Measurements from ENCODE around the gene SNX13.

SNX13 gene

DNA sequence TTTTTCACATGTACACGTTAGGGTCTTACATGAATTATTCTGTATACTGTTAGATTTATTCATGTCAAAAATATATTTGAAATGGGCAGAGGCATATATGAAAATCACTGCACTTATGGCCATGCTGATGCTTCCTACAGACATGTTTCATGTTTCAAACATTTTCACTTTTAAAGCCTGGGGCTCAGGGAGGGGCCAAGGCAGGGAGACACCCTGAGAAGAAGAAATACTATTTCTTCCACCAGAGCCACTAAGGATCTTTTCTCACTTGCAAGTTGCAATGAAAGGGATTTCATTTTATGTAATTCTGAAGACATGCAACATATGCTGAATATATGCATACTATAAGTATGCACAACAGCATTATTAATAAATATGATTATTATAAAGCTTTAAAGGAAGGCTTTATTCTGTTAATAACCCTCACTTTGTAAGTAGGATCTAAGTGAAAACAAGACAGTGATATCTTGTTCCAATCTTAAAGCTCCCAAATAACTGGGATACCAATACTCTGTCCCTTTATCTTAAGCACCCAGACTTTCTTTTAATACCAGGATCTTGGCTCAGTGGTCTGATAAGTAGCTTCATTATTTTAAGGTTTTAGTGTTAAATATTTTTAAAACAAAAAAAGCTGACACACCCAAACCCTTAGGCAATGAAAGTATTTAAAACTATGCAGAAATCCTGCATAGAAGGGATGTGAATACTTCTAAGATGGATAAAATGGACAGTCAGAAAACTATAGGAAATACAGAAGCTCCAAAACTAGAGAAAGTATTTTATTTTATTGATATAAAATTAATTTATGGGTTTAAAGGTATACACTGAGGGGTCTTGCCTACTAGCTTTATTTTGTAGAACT, 148.0 kb downstream of the SNX13 start:
- FAIRE-seq (no peak), DNase-seq (ENCODE audit: insufficient read length, low spot score) (no peak)

DNA sequence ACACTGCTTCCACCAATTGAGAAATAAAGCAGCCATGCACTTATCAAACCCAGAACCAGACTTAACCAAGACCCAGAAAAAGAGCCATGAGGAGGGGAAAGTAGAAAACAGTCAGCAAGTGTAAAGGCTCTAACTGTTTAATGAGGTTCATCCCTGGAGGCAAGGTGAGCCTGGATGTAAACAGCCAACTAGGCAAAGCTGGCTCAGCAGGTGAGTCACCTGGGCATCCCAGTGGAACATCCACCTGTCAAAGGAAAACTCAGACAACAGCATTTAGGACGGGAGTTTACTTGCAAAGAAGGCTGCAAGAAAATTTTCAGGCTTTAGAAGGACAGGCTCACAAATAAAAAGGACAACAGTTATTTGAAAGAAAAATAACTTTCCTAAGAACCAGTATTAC, 153.0 kb downstream of the SNX13 start:
- FAIRE-seq (no peak), DNase-seq (ENCODE audit: insufficient read length, low spot score) (no peak)

DNA sequence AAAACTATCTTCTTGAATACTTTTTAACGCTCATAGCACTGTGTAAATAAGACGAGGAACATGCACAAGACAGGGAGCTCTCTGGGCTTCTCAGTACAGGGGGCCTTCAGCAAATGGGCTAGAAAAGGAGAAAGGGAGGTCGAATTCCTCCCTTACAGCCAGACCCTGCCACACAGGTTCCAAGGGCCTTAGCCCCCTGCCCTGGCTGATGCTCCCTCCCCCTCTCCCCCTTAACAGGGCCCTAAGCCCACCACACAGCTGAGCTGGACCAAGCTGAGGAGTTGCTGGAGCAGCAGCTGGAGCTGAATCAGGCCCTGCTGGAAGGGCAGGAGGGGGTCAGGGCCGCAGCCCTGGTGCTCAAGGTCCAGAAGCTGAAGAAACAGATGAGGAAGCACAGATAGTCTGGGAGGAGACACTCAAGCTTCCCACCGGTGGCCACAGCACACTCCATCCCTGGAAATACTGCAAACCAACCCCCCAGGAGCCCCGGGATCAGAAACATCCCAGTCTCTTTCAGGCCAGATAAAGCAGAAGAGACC, 153.9 kb downstream of the SNX13 start:
- DNase-seq (ENCODE audit: insufficient read length, low spot score) (no peak), FAIRE-seq (no peak)

DNA sequence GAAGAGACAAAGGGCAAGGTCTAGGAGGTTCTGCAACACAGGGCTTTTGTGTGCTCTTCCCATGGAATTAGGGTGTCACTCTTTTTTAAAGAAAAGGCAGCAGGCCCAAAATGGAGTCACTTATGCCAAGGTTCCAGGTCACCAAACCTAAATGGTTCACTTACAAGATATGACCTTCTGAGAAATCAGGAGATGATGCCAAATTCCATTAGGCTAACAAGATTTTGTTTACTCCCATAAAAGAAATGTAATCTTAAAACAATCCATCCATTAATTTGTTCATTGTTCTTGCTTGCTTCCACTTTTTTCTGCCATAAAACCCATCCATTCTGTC, 158.1 kb downstream of the SNX13 start:
- no peak for DNase-seq (ENCODE audit: insufficient read length, low spot score)
- FAIRE-seq: no peak

DNA sequence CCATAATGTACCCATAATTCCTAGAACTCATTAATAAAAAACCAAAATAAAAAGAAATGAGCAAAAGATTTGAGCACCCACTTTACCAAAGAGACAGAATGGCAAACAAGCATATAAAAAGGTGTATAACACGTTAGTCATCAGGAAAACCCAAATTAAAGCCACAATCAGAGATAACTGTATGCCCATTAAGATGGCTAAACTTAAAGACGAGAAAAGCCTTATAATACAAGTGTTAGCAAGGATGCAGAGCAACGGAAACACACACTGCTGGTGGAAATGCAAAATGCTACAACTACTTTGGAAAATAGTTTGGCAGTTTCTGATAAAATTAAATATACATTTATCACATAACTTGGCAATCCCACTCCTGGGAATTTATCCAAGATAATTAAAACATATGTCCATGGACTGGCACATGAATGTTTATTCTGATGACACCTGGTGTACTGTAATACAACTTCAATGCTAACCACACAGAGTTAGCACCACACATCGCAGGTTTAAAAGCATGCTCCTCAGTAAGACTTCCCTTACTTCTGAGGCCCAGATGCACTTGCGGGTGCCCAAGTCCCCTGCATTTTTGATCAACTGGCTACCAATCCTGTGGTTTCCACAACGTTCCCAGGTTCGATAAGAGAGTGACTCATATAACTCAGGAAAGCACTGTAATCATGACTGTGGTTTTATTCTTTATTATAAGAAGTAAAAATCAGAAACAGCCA, 158.6 kb downstream of the SNX13 start:
- DNase-seq (ENCODE audit: insufficient read length, low spot score) (no peak), FAIRE-seq (no peak)

DNA sequence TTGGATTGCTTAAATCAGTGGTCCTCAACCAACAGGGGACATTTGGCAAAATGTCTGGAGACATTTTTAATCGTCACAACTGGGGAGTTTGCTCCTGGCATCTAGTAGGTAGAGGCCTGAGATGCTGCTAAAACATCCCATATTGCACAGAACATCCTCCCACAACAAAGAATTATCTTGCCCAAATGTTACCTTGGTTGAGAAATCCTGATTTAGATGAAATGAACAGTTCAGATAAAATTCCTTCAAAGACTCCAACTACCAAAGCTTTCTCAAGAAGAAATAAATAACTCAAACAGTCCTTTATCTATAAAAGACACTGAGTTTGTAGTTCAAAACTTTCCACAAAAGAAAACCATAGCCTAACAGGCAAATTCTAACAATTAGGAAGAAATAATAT, 160.9 kb downstream of the SNX13 start:
- no peak for FAIRE-seq

DNA sequence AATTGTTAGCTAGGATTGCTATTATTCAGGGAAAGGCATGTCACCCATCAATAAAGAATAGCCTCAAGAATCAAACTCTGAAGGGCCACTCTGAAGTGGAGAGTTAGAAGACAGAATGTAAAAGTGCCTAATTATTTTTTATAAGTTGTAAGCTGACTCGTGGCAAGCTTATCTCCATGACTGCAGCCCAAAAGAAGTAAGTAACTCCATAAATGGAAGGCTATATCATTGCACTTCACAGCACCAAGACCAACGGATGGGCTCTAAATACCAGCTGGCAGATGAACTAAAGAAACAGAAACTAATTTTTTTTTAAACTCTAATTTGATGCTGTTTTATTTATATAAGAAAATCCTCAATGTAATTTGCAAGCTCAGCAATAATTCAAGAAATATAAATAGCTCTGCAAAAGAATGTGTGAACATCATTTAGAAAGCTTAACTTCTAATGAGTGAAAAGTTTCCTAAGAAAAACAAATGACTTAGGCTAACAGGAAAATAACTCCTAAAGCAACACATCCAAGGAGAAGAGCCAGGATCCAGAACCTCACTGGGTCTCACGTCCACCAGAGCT, 165.5 kb downstream of the SNX13 start:
- FAIRE-seq (no peak), DNase-seq (ENCODE audit: insufficient read length, low spot score) (no peak)

More for the DNA sequence above, 160.9 kb downstream of the SNX13 start:
- DNase-seq (ENCODE audit: insufficient read length, low spot score): no peak

DNA sequence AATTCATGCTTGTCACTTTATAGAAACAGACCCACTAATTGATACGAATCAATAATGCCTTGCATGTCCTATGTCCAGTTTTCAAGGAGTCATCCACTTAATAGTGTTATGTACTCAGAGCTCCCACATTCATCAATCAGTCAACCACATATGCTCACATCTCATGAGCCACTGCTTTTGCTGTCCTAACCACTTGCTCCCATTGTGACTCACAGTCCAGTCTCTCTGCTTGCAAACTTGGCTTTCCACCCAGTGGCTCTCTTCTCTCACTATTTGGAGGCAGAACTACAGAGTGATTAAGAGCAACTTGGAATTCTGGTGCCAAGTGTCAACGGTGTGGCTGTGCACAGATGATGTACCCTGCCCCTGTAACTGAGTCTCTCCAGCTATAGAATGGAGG, 166.0 kb downstream of the SNX13 start:
- DNase-seq (ENCODE audit: insufficient read length, low spot score) (no peak), FAIRE-seq (no peak)

DNA sequence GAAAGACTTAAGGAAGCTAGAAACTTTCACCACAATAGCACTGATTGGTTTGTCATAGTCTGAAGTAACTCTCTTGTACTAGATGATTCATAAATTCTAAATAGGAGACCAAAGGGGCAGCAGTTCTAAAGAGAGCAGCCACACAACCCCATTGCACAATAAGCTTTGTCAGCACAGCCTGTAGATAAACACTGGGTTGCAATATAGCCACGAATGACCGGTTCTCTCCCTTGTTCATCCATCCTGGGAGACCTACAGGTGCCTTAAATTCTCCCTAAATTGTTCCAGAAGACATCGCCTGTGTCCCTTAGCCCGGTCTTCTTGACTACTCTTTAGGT, 167.0 kb downstream of the SNX13 start:
- DNase-seq (ENCODE audit: insufficient read length, low spot score) (no peak), FAIRE-seq (no peak)

DNA sequence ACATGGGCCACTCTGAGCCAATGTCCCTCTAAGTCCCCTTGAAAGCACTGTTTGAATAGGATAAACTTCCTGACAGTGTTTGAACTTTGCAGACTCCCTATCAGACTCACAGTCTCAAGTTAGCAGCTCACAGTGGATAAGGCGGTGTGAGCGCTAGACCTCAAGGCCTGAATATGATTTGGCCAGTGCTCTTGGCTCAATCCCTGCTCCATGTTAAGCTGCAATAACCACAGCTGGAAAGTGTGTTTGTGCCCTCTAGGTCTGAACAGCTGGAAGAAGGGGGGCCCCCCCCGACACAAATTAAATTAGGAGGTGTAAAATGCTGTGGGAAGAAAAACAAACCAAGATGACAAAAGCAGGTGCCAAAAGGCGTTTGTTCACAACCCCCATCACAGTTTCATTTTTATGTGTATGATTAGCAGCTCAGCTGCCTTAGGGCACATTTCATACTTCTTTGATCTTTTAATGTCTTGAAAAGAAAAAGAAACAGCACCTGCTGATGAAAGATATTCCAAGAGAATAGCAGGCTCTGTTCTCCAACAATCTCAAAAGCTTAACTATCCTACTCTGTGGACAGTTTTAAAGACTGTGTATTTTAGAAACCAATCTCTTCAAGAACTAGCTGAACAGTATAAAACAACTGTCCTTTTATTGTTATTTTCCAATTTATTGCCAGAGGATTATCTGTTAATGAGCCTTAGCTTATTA, 167.6 kb downstream of the SNX13 start:
- FAIRE-seq (no peak), DNase-seq (ENCODE audit: insufficient read length, low spot score) (no peak)

DNA sequence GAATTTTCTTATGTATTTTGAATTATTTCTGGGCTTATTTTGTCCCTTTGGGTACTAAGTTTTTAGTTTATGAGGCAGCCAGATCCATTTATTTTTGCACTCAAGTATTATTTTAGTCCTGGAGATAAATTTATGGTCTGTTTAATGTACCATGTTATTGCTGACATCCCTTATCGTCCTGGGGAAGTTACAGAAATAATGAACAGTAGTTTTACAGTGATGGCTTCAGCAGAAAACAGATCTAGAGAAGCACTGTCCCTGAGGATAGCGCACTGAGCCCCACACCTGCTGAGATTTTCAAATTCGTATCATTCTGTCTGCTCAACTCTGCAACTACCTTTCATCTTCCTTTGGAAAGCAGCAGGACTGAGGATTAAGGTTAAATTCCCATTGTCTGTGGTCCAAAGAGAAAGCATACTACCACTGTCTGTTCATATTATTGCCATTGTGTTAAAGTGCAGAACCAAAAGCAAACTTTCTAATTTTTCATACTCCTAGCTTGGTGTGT, 168.3 kb downstream of the SNX13 start:
- FAIRE-seq (no peak), DNase-seq (ENCODE audit: insufficient read length, low spot score) (no peak)

DNA sequence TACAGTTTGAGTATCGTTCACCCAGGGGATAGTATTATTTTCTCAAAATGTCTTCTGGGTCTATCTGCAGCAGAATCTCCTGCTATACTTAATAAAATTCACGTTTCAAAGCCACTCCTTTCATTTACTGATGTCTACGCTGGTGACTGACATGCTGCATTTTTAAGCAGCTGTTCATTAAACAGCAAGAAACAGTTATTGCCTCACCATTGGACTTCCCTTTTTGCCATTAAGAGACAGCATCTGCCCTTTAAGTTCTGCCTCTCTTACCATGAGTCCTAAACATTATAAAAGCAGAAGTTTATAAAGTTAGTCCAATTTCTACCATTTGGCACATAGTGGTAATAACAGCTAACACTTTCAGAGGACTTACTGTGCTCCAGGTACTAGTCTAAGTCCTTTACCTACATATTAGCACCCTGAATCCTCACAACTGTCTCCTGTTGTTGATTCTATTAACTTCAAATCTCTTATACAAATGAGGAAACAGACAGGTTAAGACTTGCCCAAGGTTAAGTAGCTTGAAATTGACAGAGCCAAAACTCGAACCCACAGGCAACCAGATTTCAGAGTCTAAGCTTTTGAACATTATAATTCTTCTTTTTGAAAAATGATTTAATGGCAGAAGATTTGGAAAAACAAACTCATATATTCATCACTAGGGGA, 169.5 kb downstream of the SNX13 start:
- no peak for DNase-seq (ENCODE audit: insufficient read length, low spot score)

DNA sequence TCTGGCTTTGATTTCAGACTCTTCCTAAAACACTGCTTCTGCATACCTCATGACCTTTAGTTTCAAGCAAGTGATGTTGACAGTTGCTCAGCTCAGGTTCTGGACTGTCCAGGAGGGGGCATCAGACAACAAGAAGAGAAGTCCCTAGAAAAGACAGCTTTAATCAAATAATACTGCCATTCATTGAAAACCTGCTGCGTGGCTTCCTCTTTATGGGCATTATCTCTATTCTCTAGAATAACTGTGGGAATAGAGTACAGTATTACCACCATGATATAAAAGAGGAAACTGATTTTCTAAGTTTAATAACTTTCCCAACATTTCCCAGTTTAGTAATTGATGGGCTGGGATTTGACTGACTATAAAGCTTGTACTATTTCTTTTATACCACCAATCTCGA, 170.4 kb downstream of the SNX13 start:
- FAIRE-seq (no peak), DNase-seq (ENCODE audit: insufficient read length, low spot score) (peak; percentile 42)

More for the DNA sequence above, 169.5 kb downstream of the SNX13 start:
- no peak for FAIRE-seq

DNA sequence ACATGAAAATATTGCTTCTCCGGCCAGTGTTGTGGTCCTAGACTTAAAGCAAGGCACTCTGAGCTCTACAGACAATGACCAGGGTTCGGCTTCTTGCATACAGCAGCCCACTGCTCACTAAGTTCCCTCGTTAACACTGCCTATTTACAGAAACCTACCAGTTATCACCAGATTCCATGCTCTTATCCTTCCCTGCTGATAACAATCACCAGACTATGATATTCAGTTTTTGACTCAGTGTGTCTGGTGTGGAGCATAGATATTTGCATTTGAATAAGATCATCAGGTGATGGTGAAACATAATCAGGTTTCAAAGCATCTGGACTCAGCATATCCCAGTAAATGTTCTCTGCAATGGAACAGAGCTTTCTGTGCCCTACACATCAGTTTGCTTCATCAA, 182.3 kb downstream of the SNX13 start:
- FAIRE-seq: no peak

DNA sequence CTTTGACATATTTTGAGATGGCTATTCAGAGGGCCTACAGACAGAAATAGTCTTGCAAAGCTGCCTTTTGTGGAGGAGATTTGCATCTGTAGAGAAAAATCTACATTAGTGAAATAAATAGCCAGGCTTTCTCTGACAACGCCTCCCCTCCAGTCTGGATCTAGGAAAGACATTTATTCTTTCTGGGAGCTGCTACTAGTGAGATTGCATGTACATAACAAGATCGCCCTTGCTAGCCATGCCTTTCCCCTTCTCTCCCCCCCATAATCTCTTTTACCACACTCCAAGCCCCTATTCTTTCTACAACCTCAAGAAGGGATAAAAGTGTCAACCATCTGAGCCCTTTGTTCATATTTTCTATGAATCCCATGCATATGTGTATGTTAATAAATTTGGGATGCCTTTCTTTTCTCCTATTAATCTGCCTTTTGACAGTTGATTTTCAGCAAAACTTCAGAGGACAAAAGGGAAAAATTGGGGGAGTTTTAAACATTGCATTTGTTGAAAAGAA, 194.2 kb downstream of the SNX13 start:
- no peak for FAIRE-seq
- DNase-seq (ENCODE audit: insufficient read length, low spot score): no peak

More for the DNA sequence above, 182.3 kb downstream of the SNX13 start:
- no peak for DNase-seq (ENCODE audit: insufficient read length, low spot score)

DNA sequence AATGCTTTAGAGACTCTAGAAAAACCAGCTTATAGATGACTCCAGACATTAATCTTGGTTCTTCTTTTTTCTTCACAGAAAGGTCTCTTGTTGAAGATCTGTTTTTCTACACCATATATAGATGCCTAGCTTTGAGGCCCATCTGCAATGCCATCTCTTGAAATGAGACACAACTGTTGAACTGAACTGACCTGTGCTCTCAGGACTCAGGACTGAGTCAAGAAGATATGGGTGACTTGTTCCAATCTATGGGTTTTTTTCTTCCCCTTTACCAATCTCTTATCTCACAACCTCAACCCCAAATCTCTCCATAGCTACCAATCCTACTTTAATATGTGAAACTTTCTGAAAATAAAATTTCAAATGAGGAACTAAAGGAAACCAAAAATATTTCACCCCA, 194.7 kb downstream of the SNX13 start:
- DNase-seq (ENCODE audit: insufficient read length, low spot score) (no peak), FAIRE-seq (no peak)

DNA sequence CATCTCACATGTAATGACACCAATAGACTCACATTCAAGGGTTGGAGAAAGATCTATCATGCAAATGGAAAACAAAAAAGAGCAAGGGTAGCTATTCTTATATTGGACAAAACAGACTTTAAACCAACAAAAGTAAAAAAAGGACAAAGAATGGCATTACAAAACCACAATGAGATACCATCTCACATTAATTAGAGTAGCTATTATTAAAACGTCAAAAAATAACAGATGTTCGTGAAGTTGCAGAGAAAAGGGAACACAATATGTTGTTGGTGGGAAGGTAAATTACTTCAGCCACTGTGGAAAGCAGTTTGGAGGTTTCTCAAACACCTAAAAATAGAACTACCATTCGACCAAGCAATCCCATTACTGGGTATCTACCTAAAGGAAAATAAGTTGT, 197.0 kb downstream of the SNX13 start:
- no peak for FAIRE-seq
- no peak for DNase-seq (ENCODE audit: insufficient read length, low spot score)

DNA sequence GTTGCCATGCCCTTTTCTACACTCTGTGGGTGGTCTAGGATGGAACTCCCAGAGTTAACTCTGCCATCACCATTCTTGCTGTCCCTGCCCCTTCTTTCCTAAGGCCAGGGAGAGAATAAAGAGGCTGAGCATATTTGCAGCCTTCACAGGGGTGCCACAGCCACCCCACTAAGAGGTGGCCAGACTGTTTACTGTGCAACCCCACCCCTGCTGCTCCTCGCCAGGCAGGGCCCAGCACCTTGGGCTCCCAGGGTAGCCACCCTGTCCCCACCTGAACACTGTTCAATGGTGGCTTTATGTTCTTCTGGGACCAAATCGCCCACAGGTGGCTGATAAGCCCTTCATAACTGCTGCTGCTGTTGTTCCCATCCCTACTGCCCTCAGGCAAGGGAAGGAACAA, 198.9 kb downstream of the SNX13 start:
- FAIRE-seq (no peak), DNase-seq (ENCODE audit: insufficient read length, low spot score) (no peak)
